Fibroblast of gingiva (primary cell): ENCODE measurements around the gene CYP1B1.

Source experiments
- DNase-seq: peaks from one replicate; pipeline ENCODE4 v3.0.0-alpha.2; 2011; ENCODE audit warnings: low read depth

Gene CYP1B1

DNA sequence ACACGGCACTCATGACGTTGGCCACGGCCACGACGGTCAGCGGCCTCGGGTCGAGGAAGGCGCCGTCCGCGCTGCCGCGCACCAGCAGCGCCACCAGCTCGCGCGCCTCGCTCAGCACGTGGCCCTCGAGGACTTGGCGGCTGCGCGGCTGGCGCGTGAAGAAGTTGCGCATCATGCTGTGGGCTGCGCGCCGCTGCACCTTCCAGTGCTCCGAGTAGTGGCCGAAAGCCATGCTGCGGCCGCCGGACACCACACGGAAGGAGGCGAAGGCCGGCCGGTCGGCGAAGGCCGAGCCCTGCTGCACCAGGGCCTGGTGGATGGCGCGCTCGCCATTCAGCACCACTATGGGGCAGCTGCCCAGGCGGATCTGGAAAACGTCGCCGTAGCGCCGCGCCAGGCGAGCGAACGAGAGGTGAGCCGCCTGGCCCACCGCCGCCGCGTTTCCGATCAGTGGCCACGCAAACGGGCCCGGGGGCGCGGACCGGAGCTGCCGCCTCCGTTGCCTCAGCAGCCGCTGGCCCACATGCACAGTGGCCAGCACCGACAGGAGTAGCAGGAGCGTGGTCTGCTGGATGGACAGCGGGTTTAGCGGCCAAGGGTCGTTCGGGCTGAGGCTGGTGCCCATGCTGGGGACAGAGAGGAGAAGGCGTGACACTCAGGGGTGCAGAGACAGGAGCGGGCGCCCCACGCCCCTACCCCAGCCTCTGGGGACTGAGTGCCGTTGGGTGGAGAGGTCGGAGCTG, 1.0 kb downstream of the CYP1B1 start:
- DNase-seq = peak; percentile 40

DNA sequence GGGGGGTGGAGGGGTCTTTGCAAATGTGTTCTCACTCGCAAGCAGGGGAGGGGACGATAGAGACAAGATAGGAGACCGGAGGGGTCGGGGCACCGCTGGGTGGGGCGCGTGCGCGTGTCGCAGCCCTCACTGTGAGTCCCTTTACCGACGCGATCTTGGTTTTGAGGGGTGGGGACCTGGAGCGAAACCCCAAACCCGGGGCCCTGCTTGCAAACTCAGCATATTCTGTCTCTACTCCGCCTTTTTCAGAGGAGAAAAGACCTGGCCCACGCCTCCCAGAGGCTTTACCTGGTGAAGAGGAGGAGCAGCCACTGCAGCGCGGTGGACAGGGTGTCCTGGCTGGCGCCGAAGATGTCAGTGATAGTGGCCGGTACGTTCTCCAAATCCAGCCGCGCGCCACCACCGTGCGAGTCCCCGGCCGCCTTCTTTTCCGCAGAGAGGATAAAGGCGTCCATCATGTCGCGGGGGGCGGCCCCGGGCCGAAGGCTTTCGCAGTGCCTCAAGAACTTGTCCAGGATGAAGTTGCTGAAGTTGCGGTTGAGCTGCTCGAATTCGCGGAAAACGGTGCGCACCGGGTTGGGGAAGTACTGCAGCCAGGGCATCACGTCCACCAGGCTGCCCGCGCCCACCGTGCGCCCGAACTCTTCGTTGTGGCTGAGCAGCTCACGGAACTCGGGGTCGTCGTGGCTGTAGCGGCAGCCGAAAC, 1.7 kb downstream of the CYP1B1 start:
- no peak for DNase-seq

DNA sequence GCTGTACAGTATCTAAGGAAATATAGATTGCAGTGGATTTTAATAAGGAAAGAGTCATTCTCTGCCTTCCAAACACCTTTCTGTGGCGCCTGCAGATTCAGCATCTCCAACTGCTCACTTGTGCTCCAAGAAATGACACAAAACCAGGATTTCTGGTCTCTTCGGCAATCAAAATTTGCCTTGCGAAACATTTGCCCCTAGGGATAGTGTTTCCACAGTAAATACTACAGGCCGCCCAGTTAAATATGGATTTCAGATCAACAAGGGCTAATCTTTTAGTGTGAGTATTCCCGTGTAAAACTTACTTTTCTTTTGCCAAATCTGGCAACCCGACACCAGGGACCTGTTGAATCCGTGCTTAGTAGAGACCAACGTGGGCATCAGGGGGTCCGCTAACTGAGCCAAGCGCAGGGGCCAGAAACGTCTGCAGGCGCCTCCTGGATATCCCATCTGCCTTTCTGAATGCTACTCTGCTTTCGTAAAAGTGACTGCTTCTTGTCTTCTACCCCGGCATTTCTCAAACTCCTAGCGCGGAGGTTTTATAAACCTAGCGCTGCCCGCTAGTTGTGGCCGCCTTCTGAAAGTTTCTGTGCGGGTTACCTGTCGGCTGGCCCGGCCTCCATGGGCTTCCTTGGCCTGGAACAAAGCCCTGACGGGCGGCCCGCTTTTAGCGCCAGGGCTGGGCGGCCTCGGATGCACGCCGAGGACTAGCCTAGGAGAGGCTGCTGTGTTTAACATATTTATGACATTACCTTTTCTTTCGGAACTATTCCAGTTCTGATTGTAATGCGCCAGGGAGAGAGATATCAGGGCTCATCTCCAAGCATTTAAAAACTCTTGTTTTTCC, 2.5 kb downstream of the CYP1B1 start:
- no peak for DNase-seq

DNA sequence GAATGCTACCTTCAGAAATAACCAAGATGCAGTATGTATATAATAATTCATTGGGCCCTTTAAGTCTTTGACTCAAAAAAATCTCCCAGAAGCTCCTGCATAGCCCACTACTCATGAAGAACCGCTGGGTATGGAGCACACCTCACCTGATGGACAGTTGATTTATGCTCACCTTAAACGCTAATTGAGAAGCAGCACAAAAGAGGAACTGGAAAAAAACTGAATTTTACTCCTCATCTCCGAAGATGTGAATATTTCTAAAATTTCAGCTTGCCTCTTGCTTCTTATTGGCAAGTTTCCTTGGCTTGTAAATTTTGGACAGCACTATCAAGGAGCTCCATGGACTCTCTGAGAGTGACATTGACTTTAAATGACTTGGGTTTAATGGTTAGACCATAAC, 5.5 kb downstream of the CYP1B1 start:
- DNase-seq = no peak

DNA sequence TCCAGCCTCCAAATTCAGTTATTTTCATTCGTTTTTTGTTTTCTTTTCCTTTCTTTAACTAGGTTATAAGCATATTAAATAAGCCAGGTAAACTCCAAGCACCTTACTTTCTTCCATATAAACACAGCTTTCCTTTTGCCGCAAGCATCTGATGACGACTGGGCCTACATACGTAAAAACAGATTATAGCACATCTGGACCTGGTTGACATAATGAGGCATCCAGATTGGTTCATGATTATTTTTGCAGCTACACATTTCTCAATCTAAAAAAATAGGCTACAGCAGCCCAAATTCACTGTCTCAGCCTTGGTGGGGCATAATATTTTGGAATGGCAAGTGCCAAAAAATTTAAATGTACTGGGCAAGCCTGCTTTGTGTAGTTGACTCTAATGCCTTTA, 7.7 kb downstream of the CYP1B1 start:
- peak; percentile 51 for DNase-seq

DNA sequence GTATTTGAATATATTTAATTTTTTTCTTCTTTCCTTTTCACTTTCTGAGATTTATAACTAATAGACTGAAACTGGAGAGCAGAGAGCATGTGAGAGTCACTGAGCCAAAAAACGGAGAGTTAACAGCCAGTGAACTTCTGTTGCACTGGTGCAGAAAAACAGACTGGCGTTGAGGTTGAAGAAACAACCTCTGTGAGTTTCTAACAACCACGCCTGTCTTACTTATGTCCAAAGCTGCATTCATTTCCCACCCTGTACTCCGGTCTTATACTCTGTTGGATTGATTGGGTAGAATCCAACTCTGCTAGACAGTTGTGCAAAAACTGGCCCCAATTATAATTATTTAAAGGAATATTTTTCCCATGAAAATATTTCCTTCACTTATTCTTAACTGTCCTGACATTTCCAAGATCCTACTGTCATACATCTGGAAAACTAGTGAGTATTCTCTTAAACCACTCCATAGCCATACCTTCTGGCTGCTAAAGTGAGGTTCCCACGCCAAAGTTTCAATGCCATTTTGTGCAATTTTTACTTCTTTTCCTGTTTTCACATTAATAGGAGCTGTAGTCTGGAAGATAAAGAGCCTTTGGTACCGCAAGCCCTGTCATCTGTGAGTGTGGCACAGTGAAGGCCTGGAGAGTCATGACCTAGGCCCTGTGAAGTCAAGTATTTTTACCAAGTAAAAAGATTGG, 9.4 kb downstream of the CYP1B1 start:
- DNase-seq = no peak

DNA sequence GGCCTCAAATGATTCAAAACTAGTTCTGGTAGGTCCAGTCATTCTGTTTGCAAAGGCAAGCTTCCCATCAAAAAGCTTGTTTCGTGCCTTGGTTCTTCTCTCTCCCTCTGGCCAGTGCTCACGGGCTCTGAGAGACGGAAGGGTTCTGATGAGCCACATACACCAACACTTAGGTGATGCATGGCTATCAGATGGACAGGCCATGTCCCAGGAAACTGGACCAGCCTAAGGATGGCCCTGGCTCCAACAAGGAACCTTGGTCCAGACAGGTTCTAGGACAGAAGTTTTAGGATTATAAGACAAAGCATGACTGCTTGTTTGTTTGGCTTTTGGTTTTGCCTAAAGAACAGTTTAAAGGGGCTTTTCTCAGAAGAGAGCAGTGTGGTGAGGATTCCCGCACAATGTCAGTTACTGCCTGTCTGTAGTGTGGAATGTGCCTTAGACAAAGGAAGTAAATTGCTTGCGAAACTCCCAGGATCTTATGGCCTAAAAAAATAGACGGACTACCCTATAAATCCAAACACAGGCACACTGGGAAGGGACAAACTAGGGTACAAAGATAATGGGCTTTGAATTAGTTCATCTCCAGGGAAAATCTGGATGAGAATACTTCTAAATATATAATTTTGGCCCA, 10.3 kb downstream of the CYP1B1 start:
- DNase-seq = no peak

DNA sequence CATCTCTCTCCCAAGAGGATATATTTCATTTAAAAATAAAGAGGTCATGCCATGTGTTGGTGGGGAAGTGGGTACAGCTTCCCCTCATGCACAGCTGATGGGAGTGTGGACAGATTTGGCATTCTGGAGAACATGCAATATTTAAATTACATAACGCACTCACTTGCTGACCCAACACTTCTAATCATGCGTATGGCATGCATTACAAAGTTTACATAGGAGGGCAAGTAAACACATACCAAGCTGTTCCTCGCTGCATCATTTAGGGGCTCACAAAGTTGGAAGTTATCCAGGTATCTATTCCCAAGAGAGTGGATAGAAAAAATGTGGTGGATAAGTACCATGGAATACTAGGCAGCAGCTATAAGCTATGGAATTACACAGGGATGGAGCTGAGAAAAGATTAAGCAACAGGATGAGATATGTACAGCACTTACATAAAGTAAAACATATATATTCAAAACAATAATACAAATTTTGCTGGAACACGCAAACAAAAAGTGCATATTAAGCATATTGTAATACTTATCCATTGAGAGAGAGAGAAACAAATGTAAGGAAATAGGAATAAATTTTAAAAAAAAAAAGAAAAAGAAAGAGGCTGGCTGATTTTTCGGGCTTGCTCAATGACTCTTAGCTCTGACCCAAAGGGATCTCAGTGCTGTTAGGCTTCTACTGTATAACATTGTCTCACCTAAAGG, 11.0 kb downstream of the CYP1B1 start:
- DNase-seq = peak; percentile 18

DNA sequence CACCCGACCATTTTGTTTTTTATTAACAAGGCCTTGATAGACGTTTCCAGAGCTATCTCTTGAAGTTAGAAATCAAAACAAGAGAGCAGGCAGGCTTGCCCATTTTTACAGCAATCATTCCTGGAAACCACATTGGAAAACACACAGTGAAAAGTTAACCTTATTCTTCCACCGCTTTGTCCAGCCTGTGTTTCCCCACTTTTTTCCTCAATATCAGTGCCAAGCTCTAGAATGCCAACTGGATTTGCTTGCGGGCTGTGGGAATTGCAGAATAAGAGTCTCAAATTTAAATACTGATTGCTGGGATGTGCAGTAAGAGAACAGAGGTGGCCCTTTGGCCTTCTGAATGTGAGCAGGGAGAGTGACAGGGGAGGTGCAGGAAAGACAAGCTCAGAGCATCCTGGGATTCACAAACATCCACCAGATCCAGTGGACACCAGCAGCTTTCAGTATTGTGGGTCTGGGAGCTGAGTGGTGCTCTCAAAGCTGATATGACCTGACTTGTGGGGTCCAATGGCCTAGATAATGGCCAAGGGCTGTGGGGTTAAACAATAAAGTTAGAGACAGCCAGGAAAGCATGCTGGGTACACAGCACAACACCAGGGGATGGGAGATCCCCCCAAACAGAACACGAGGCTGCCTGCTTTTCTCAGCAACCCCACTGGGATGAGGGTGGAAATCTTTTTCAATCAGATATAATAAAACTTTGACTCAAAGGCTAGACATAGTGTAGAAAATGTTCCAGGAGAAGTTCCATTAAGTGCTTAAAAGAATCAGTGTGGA, 15.5 kb downstream of the CYP1B1 start:
- DNase-seq = no peak

DNA sequence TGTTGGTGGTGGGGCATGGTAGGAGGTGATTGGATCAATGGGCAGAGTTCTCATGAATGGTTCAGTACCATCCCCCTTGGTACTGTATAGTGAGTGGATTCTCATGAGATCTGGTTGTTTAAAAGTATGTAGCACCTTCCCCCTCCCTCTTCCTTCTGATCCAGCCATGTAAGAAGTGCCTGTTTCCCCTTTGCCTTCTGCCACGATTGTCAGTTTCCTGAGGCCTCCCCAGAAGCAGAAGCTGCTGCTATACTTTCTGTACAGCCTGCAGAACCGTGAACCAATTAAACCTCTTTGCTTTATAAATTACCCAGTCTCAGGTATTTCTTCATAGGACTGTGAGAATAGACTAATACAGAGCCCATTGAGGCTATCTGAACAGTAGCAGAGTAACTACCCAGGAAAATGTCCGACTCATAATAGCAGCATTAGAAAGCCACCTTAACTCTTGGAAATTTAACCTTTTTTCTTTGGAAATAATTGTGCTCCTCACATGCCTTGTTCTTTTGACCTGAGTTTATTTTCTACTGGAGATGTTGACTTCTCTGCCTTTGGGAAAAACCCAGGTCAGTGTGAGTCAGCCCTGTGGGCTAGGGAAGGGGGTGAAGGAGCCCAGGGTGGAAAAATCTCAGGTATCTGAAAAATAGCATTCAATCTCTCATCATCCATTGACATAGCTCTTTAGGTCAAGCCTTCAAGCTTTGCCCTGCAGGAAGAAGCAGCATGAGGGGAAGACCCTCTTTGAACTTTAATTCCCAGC, 18.1 kb downstream of the CYP1B1 start:
- no peak for DNase-seq

DNA sequence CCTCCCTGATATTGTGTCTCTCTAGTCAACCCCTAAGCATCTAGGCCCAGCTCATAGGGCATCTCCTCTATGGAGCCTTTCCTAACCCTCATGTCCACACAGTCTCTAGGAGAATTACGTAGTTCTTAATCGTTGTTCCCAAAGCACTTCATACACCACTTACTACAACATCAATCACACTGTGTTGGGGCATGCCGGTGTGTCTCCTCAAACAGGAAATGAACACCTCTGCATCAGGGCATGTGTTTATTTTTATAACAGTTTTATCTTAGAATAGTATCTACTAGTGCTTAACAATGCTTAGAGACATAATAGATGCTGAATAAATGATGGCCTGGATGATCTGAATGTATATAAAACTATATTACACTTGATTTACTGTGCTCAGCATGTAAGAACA, 19.7 kb downstream of the CYP1B1 start:
- no peak for DNase-seq

DNA sequence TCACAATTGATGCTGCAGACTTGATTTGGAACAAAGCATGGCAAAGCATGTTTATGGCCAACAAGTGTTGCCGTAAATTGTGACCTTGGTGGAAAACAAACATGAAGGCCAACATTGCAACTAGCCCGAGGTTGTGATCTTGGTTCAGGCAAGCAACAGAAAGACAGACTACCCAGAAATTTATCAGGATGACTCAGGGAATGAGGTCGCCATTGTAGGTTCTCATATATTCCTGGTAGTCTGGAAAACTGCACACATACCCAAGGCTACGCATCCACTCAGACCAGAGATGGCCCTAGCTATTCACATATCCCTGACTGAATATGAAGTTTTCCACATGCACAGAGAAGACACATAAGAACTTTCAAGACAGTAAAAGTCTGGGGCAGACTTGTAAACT, 30.1 kb downstream of the CYP1B1 start:
- no peak for DNase-seq

DNA sequence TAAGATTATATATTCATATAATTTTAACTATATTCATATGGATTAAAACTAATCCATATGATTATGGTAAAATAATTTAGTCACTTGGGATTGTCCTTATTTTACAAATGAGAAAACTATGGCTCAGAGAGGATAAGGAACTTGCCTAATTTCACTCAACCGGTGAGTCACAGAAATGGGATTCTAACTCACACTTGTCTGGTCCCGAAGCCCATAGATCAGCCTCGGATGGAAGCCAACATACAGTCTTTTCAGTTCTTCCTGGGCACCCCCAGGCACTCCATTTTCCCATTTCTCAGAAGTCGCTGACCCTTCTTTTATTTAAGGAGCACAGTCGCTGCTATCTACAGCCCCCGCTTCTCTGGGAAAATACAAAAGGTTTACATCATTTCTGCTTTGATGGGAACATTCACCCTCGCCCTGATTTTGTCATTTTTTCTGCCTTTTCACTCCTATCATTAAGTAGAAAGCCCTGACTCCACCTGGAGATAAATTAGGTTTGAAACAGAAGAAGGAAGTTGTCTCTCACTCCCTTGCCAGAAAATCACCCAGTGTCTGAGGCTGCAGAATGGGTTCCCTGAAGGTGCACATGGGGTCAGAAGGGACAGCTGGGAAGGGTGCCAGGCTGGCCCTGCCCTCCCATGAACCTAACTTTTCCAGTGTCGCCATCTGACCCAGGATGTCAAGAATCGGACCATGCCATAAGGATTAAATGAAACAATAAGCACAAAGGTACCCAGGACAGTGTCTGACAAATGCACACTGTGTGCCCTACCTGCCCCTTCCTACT, 36.6 kb downstream of the CYP1B1 start:
- DNase-seq = peak; percentile 59

DNA sequence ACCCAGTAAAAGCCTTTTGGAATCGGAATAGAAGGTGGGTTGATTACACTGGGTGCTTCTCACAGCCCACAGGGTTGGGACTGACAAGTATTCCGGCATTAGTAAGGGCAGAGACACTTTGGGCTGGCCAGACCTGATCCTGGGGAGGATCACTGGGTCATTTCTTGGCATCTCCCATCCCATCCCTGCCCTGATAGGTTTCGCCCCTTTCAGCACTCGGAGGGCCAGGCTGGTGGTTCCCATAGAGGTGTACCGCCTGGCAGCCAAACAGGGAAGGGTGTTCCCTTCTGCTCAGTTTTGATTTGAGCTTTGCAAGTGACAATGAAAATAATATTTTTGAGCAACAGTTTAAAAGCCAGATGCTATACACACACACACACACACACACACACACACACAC, 37.3 kb downstream of the CYP1B1 start:
- DNase-seq = no peak

DNA sequence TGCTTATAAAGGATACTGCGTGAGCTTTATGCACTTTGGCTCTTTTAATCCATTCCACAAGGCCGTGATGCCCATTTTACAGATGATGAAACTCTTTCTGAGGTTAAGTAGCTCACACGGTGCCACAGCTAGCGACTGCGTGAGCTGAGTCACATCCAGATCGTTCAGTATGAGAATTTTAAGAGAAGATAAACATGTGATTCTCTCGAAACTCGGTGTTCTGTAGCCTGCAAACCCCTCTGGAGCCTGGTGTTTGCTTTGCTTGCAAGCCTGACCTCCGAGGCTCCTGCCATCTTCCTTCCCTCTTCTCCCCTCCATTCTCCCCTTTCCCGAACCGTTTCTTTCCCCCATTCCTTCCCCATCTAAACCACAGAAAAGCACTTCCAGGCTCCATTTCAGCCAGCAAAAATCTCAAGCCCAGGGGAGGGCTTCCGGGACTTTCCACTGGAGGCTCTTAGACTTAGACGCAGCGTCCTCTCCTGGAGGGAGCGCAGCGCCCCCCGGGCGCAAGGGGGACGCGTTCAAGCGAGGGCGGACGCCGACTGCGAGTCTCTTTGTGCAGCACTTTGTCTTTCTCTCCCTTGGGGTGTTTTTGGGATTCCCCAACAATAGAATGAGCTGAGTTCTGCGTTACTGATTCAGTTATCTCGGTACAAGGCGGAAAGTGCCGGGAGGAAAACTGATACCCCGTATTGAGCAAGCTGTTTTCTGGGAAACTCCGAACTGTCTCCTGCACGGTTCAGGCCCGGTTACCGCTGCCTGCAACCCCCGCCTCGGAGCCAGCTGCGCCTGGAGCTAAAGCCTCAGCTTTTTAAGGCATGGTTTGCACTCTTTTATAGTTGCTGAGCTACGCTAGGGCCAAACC, 38.0 kb downstream of the CYP1B1 start:
- DNase-seq = peak; percentile 86

DNA sequence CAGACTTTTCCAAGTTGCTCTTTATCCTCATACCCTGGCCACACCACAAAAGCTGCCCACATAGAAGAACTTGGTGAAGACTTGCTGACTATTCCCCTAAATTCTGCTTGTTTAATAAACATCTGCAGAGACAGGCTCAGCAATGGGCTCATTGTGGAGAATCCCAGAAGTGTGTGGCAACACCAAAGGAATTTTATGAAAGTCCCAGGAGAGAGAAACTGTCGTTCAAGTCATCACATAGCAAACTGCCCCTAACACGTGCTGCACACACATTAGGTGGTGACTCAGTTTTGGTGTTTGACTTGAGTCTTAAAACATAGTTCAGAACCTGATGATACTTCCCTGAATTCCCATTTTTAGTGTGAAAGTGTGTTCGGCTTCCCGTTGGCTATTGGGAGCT, 38.6 kb downstream of the CYP1B1 start:
- peak; percentile 78 for DNase-seq

DNA sequence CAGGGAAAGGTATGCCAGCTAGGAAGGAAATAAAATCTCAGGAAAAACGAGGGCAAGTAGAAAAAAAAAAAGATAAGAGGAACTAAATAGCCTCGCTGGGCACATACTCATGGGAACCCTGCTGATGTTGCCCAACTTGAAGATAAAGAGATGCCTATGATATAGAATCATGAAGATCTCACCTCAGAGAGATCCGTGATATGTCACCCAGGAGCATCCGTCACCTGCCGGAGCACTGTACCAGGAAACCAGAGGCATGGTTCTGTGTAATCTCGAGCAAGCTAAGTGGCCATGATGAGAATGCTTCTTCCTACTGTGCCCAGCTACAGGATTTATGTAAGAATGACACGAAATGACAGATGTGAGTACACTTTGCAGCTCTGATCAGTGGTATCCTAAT, 40.0 kb downstream of the CYP1B1 start:
- no peak for DNase-seq

DNA sequence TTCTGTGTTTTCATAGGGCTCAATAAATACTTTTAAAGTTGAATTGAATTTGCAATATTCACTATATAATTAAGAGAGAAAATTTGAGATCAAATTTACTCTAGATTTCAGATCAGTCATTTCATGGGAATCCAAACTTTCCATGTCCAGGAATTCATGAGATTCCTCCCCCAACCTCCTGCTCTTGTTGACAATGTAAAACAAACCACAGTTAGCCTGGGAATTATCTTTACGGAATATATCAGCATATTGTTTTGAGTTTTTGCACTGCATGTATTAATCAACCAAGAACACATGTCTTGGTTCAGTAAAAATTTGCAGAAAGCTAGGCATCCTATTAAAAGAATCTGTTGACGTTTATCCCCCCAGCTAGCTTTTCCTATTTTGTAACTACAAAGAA, 42.3 kb downstream of the CYP1B1 start:
- peak; percentile 39 for DNase-seq
